Subcutaneous adipose tissue (tissue), 4 donors: ENCODE data around the gene KHNYN. TPM values are rescaled to one million over a fixed set of nuclear protein-coding genes. Genes with fewer than 3 reads are reported as not detected.

Experiments
- CTCF ChIP-seq: fragments of 450-650 bp; IDR thresholded peaks from one replicate; pipeline ENCODE4 v1.5.1; 2016; ENCODE audit warnings: low read depth, mild to moderate bottlenecking, control low read depth, antibody characterized with exemption, moderate library complexity
- total RNA-seq, 4 donors: library from RNA; depleted of rRNA; stranded (reverse); fragments of >200 nt; gene quantifications; one replicate each; pipeline ENCODE4 v1.1.0, GENCODE V29; 2016

KHNYN gene
- total RNA-seq, 4 donors from 2014 or later = 29.5 to 81.8 (median 57.2) TPM

- no peak for TF ChIP-seq CTCF
These were observed 4.3 kb downstream of the KHNYN start for GRCh38 chr14:24434036-24434435.

GRCh38 chr14:24434676-24435075 lies 4.9 kb downstream of the KHNYN start:
- TF ChIP-seq CTCF = no peak

- no peak for TF ChIP-seq CTCF
These were observed 5.5 kb downstream of the KHNYN start for GRCh38 chr14:24435192-24435810.

- TF ChIP-seq CTCF = no peak
These were observed 6.2 kb downstream of the KHNYN start for GRCh38 chr14:24435998-24436354.

- TF ChIP-seq CTCF = no peak
These were observed 6.7 kb downstream of the KHNYN start for GRCh38 chr14:24436355-24437019.

GRCh38 chr14:24437020-24437735 lies 7.4 kb downstream of the KHNYN start:
- no peak for TF ChIP-seq CTCF

- no peak for TF ChIP-seq CTCF
These were observed 7.9 kb downstream of the KHNYN start for GRCh38 chr14:24437736-24438067.
